ENCODE results near the gene AP5S1.
"Not testable (repeated sequence)": the region's sequence is repeated elsewhere in the genome, so short reads cannot be mapped to it uniquely, and the experiment has no call there.

The AP5S1 gene

GRCh38 chr20:3820048-3820900 is at the start of gene AP5S1:
Gene AP5S1, plus strand, starts transcription at chr20:3820547. Its CDS starts 1,571 bp downstream, at chr20:3822118.
- peak; percentile 88 to 89 for DNase-seq (ENCODE audit: low read depth in 2 of 2)

DNA sequence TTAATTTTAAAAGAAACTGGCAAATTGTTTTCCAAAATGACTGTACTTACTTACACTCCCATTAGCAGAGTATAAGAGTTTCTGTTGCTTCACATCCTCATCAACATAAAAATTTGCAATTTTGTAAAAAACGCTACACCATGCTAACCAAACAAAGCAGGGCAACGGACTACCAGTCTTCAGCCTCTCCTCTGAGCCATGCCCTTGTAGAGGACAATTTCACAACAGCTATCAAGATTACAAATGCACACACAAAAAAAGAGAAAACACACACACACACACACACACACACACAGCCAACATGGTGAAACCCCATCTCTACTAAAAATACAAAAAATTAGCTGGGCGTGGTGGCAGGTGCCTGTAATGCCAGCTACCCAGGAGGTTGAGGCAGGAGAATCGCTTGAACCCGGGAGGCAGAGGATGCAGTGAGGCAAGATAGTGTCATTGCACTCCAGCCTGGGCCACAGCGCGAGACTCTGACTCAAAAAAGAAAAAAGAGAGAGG is 48.7 kb upstream of the AP5S1 start:
- DNase-seq (ENCODE audit: low read depth in 2 of 2) = no peak

DNA sequence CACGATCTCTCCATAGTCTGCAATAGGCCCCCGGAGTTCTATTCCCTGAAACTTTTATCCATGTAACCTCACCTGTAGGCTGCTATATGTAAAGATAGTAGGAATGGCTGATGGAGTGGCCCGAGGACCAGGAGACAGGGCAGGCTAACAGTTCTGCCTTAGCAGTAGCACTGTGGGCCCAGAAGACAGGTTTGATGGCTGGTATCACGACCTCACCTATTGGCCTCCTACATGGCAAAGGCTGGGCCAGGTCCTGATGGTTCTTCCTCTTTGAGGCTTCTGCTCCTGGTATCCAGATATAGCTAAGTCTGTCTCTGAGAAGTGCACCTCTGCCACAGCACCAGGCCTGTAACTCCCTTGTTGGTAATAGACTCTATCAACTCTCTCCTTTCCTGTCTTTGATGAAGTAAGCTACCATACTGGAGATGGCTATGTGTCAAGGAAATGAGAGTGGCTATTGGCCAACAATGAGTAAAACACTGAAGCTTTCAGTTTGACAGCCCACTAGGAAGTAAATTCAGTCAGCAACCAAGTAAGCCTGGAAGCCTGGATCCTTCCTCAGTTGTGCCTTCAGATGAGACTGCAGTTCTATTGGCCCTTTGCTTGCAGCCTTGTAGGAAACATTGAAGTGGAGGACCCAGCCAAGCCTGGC is 44.8 kb upstream of the AP5S1 start:
- no peak for DNase-seq (ENCODE audit: low read depth in 2 of 2)

DNA sequence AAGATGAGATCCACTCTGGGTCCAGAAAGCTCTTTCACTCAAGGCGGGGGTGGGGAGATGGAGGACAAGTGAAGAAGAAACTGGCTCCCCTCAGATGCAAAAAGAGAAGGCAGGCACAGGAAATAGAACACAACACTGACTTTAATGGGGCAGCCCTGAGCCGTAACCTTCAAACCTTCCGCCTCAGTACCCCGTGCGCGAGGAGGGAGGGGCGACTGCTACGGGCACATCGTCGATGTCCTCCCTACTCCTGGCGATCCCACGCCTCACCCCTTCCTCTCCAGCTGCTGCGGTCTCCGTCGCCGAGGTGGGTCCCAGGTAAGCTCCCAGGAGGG is 43.0 kb upstream of the AP5S1 start:
- no peak for DNase-seq (ENCODE audit: low read depth in 2 of 2)

DNA sequence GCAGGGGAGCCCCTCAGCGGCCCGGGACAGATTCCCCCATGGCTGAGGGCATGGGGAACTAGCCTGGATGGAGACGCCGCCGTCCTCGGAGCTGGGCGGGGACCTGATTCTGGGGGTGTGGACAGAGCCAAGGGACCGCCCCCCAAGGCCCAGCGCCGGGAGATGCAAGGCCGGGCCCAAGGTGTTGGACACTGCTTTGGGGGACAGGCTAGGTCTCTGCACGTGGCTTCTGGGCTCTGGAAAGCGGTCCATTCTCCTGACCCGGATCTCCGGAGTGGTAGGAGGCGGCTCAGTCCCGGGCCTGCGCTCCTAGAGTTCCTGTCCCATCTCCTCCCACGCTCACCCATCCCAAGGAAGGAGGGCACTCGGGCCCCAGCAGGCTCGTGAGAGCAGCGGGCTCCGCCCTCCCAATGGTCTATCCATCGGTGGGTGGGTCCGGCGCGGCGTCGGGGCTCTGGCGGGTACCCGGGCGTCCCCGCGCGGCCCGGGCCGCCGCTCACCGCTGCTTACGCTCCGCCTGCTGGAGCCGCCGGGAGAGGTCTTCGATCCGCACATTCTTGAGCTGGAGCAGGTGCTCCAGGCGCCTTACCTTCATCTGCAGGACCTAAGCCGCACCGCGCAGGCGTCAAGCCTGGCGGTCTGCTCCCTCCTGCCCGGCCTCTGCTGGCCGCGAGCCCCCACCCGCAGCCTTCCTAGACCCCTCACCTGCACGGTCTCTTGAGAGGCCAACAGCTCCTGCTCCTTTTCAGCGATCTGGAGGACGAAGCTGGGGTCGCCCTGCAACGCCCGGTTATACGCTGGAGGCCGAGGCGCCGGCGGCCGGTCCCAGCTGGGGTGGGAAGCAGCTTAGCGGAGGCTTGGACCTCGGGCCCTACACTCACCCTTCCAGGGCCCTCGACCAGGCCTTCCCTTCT is 42.4 kb upstream of the AP5S1 start:
- DNase-seq (ENCODE audit: low read depth in 2 of 2) = peak in 1 of 2 experiments; percentile 10

GRCh38 chr20:3778976-3779375 is 41.4 kb upstream of the AP5S1 start:
- no peak for DNase-seq (ENCODE audit: low read depth in 2 of 2)

- peak; percentile 83 to 86 for DNase-seq (ENCODE audit: low read depth in 2 of 2)
Observed at GRCh38 chr20:3781153-3781910, 39.0 kb upstream of the AP5S1 start, which contains the start of gene SPEF1. Gene SPEF1, minus strand, starts transcription at chr20:3781448. Its CDS starts 161 bp downstream, at chr20:3781287.

- no peak for DNase-seq (ENCODE audit: low read depth in 2 of 2)
Observed at GRCh38 chr20:3782597-3782996, 37.8 kb upstream of the AP5S1 start.

DNA sequence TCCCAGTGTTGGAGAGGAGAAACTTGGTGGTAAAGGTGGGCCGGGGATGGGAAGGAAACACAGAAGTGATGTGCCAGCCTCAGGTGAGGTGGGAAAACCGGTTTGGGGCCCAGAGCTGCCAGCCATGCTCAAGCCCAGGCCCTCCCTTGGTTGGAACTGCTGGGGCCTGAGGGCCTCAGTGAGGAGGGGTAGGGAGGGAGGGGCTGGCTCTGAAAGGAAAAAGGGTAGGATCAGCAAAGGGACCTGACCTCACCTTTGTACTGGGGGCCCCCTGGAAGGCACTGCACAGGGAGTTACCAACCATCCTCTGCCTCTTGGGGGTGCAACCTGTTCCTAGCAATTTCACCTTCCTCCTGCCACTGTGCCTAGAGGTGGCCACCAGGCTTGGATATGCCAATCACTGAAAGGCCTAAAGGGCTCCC is 37.3 kb upstream of the AP5S1 start:
- no peak for DNase-seq (ENCODE audit: low read depth in 2 of 2)

DNA sequence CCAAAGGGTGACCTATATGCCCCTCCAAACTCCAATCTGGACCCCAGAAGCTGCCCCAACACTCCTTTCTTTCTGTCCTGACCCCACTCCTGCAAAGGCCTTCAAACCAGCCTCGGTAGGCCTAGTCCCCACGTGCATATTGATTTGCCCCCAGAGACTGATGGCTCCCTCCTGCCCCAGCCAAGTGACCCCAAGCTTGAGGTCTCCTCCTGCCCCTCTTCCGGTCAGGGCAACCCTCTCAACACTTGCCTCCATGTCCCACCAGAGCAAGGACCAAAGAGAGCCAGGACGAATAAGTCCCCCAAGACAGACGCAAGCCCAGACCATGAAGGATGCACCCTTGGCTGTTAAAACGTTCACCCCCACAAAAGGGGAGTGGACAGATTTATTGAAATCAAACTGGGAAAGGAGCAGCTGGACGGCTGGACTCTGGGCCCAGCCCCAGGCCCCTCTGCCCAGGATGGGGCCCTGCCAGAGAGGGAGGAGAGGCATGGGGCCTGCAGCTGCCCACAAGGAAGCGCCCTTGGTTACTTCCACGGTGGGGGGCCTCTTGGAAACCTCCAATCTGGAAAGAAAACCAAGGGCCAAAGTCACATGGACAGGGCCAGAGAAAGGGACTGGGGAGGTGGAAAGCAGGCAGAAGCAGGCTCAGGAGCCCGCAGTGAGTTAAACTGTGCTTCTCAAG is 36.7 kb upstream of the AP5S1 start:
- DNase-seq (ENCODE audit: low read depth in 2 of 2) = no peak

- DNase-seq (ENCODE audit: low read depth in 2 of 2) = no peak
Observed at GRCh38 chr20:3784216-3784853, 36.0 kb upstream of the AP5S1 start.

DNA sequence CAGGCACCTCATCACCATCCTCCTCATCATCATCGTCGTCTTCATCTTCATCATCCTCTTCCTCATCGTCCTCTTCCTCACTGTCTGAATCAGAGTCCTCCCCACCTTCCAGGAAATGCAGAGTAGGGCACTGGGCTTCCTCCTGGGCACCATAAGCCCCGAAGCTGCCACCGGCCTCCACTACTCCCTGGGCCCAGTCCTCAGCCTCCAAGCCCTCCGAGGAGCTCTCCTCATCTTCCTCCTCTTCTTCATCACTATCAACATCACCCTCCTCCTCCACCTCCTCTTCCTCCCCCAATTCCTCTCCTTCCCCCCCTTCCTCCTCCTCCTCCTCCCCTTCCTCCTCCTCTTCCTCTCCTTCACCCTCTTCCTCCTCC is 35.5 kb upstream of the AP5S1 start:
- DNase-seq (ENCODE audit: low read depth in 2 of 2) = no peak

- DNase-seq (ENCODE audit: low read depth in 2 of 2) = no peak
Observed at GRCh38 chr20:3785240-3786125, 34.9 kb upstream of the AP5S1 start.

DNA sequence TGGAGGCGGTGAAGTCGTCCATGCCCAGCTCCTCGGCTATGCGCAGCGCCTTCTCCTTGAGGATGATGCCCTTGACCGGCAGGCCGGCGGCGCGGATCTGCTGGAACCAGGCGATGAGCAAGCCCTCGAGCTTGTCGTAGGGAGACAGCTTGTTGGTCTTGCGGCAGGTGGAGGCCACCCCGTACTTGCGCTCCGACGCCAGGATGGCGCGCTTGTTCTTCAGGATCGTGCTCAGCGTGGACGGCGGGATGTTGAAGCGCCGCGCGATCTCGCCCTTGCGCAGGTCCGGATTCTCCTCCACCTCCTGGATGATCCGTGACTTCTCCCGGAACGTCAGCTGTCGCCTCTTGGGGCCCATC is 34.2 kb upstream of the AP5S1 start:
- DNase-seq (ENCODE audit: low read depth in 2 of 2) = no peak

GRCh38 chr20:3786665-3787323 is 33.6 kb upstream of the AP5S1 start, which contains the start of gene CENPB:
Gene CENPB, minus strand, starts transcription at chr20:3786740. Its CDS starts 257 bp downstream, at chr20:3786483.
- DNase-seq (ENCODE audit: low read depth in 2 of 2) = peak; percentile 62 to 64

DNA sequence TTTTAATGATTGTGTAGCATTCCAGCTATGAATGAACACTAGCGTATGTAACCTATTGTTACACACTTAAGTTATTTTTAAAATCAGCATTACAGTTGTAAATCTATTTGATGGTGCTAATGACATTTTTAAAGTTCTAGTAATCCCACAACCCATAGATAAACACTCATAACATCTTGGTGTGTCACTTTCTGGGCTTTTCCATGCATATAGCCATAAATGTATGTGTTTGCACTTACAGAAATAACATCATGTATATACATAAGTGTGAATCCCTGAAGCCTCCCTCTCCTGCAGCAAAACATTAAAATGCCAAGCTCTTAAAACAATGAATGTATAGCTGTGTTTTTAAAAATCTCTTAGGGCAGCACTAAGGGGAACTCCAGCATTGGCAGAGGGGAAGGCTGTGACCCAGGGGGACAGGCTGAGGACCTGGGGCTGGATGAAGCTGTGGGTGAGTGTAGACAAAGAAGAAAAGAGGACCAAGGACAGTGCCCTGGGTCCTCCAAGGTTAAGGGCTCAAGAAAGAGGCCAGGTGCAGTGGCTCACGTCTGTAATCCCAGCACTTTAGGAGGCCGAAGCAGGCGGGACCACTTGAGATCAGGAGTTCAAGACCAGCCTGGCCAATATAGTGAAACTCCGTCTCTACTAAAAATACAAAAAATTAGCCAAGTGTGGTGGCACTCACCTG is 32.9 kb upstream of the AP5S1 start:
- no peak for DNase-seq (ENCODE audit: low read depth in 2 of 2)

GRCh38 chr20:3788685-3789155 is 31.6 kb upstream of the AP5S1 start:
- DNase-seq (ENCODE audit: low read depth in 2 of 2) = no peak

GRCh38 chr20:3789201-3789600 is 31.1 kb upstream of the AP5S1 start:
- not testable (repeated sequence) for DNase-seq (ENCODE audit: low read depth in 2 of 2)

Measured in fibroblast of skin of left quadriceps (primary cell).